ENCODE measurements around the gene NR3C2.

DNA sequence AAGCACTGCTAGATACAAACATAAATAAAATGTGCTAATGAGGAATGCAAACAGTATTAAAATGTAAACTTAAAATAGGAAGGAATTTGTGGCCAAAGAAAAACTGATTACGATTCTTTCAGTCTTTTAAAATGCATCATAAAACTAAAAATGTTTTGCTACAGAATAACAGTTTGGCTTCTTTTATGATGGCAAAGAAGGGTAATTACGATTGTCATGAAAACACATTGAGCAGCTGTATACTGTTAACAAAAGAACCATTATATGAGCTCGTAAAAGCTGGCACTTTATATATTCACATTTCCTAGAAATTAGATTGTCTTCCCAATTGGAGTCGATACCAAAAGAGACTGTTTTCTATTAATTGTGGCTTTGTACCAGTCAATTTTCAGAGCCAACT is 290.4 kb downstream of the NR3C2 start:
- TF ChIP-seq EZH2 (IDR thresholded peaks at IDR 0.05; ENCODE audit: borderline replicate concordance, low read depth, low read length, poor library complexity, severe bottlenecking): no peak
- TF ChIP-seq, protein P1, sequence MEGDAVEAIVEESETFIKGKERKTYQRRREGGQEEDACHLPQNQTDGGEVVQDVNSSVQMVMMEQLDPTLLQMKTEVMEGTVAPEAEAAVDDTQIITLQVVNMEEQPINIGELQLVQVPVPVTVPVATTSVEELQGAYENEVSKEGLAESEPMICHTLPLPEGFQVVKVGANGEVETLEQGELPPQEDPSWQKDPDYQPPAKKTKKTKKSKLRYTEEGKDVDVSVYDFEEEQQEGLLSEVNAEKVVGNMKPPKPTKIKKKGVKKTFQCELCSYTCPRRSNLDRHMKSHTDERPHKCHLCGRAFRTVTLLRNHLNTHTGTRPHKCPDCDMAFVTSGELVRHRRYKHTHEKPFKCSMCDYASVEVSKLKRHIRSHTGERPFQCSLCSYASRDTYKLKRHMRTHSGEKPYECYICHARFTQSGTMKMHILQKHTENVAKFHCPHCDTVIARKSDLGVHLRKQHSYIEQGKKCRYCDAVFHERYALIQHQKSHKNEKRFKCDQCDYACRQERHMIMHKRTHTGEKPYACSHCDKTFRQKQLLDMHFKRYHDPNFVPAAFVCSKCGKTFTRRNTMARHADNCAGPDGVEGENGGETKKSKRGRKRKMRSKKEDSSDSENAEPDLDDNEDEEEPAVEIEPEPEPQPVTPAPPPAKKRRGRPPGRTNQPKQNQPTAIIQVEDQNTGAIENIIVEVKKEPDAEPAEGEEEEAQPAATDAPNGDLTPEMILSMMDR (conservative IDR thresholded peaks at IDR 0.05; ENCODE audit: low read depth, low read length): no peak

Measured in A673 (cell line).